ENCODE results near the gene CACNA1D.
A peak's percentile ranks its signal among the peaks of the same experiment; 100 is the strongest.

Gene CACNA1D

DNA sequence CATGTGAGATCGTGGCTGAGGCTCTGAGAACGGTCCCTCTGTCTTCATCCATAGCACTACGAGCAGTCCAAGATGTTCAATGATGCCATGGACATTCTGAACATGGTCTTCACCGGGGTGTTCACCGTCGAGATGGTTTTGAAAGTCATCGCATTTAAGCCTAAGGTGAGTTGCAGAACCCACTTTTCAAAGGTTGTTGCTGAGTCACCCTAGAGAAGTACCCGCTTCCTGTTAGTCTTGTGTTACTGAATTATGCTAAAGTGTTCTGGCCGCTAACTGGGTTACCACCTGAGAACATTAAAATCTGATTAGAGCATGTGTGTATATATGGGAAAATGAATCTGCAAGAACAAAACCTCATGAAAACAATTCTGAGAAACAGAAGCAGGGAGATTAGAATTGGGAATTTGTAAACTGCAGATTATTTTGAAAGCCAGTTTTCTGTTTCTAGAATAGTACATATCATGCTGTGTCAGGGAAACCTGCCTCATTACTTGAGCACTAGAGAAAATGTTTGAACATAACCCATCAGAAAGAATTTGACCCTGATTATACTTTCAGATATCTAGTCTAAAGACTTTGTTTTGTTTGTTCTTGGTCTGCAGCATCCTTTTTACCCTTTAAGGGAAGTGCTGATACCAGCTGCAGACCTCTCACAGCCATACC, 259.2 kb downstream of the CACNA1D start:
- H2AFZ ChIP-seq (ENCODE audit: low read depth, low read length): peak overlapping the region; percentile 72
- peak overlapping the region; percentile 93 for H3K27ac ChIP-seq (ENCODE audit: low read length)
- peak overlapping the region; percentile 38; the same call in 1 of the 2 replicates for H3K9ac ChIP-seq (ENCODE audit: low read length)
- TF ChIP-seq EZH2phosphoT487 (IDR thresholded peaks at IDR 0.05; ENCODE audit: low read depth): no peak
- TF ChIP-seq, protein P1, sequence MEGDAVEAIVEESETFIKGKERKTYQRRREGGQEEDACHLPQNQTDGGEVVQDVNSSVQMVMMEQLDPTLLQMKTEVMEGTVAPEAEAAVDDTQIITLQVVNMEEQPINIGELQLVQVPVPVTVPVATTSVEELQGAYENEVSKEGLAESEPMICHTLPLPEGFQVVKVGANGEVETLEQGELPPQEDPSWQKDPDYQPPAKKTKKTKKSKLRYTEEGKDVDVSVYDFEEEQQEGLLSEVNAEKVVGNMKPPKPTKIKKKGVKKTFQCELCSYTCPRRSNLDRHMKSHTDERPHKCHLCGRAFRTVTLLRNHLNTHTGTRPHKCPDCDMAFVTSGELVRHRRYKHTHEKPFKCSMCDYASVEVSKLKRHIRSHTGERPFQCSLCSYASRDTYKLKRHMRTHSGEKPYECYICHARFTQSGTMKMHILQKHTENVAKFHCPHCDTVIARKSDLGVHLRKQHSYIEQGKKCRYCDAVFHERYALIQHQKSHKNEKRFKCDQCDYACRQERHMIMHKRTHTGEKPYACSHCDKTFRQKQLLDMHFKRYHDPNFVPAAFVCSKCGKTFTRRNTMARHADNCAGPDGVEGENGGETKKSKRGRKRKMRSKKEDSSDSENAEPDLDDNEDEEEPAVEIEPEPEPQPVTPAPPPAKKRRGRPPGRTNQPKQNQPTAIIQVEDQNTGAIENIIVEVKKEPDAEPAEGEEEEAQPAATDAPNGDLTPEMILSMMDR (IDR thresholded peaks at IDR 0.05; ENCODE audit: low read depth, low read length): no peak
- H3K36me3 ChIP-seq (replicated peaks; ENCODE audit: low read depth, low read length): no peaks in the 10 kb centered on the region
- H3K79me2 ChIP-seq (ENCODE audit: low read length): no peaks in the 10 kb centered on the region
- no peaks in the 10 kb centered on the region for H4K20me1 ChIP-seq (ENCODE audit: insufficient read depth, low read length)
- peak overlapping the region; percentile 22; the same call in 1 of the 2 replicates for H3K4me3 ChIP-seq (ENCODE audit: low read length)
- no peaks in the 10 kb centered on the region for H3K27me3 ChIP-seq (ENCODE audit: low read depth, low read length)
- peaks cover 58% of the 10 kb centered on the region for H3K4me1 ChIP-seq (ENCODE audit: low read length)
- H3K9me3 ChIP-seq (ENCODE audit: insufficient read depth, low read length): no peaks in the 10 kb centered on the region
- H3K4me2 ChIP-seq (ENCODE audit: low read length): peak overlapping the region; percentile 53

DNA sequence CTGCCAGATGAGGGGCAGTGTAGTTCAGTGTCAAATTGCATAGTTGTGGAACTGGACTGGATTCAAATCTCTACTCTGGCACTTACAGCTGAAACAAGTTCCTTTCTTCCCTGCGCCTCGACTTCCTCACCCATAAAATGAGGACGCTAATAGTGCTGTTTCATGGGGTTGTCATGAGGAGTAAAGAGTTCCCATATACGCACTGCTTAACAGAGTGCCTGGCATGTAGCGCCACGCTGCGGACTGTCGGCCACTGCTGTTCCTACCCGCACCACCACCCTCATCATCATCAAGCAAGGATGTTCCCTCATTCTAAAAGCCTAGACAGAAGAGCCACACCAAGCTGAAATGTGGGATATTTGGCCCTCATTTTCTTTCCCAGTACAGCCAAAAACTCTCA, 259.9 kb downstream of the CACNA1D start:
- H3K4me3 ChIP-seq (ENCODE audit: low read length): no peak overlapping the region
- H2AFZ ChIP-seq (ENCODE audit: low read depth, low read length): peak overlapping the region; percentile 72
- H3K27me3 ChIP-seq (ENCODE audit: low read depth, low read length): no peaks in the 10 kb centered on the region
- H3K36me3 ChIP-seq (replicated peaks; ENCODE audit: low read depth, low read length): no peaks in the 10 kb centered on the region
- peak overlapping the region; percentile 93 for H3K27ac ChIP-seq (ENCODE audit: low read length)
- H3K79me2 ChIP-seq (ENCODE audit: low read length): no peaks in the 10 kb centered on the region
- no peaks in the 10 kb centered on the region for H4K20me1 ChIP-seq (ENCODE audit: insufficient read depth, low read length)
- H3K4me1 ChIP-seq (ENCODE audit: low read length): peaks cover 53% of the 10 kb centered on the region
- TF ChIP-seq, protein P1 (IDR thresholded peaks at IDR 0.05; ENCODE audit: low read depth, low read length): no peak
- no peak for TF ChIP-seq EZH2phosphoT487 (IDR thresholded peaks at IDR 0.05; ENCODE audit: low read depth)
- H3K9ac ChIP-seq (ENCODE audit: low read length): peak overlapping the region; percentile 16; the same call in 1 of the 2 replicates
- no peaks in the 10 kb centered on the region for H3K9me3 ChIP-seq (ENCODE audit: insufficient read depth, low read length)
- H3K4me2 ChIP-seq (ENCODE audit: low read length): peak overlapping the region; percentile 53; the same call in 1 of the 2 replicates

DNA sequence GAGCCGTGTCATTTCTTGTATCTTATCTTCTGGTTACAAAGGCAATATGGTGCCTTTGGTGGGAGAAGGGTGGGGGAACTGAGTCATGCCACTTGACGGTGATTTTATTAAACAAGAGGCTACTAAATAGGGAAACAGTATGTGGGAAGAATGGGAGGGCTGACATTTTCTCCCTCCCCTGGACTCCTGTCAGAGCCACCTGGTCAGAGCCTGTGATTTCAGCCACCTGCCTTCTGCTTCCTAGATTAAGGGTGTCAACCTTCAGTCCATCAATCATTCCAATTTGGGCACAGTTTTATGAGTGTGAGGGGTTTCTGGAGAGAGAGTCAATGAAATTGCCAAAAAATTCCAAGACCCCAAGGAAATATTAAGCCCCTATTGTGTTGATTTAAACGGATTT, 264.4 kb downstream of the CACNA1D start:
- Histone ChIP-seq H3K4me3 (ENCODE audit: low read length) (no peak overlapping the region), H3K27me3 (ENCODE audit: low read depth, low read length) (no peaks in the 10 kb centered on the region), H2AFZ (ENCODE audit: low read depth, low read length) (no peak overlapping the region), H3K9ac (ENCODE audit: low read length) (no peak overlapping the region), H3K4me1 (ENCODE audit: low read length) (peaks cover 8% of the 10 kb centered on the region), H3K4me2 (ENCODE audit: low read length) (no peak overlapping the region), H4K20me1 (ENCODE audit: insufficient read depth, low read length) (no peaks in the 10 kb centered on the region), H3K27ac (ENCODE audit: low read length) (no peak overlapping the region), H3K79me2 (ENCODE audit: low read length) (no peaks in the 10 kb centered on the region), H3K36me3 (replicated peaks; ENCODE audit: low read depth, low read length) (no peaks in the 10 kb centered on the region), H3K9me3 (ENCODE audit: insufficient read depth, low read length) (no peaks in the 10 kb centered on the region)
- TF ChIP-seq, protein P1 (IDR thresholded peaks at IDR 0.05; ENCODE audit: low read depth, low read length): no peak
- TF ChIP-seq EZH2phosphoT487 (IDR thresholded peaks at IDR 0.05; ENCODE audit: low read depth): no peak

DNA sequence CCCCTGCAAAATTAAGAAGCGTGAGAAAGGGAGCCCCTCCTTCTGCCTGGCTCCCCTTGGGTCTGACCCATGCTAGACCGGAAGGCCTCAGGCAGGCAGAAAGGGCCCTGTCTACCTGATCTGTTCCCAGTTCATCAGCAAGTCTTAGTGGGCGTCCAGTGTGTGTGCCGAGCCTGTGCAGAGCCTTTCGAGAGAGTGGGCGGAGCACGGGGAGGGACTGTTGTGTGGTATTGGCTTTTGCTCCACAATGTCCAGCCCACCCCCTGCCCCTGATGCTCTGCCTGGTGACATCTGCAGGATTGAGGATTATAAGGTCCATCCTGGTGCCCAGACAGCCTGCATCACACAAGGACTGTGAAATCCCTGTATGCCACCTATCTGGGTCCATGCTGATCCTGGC, 268.9 kb downstream of the CACNA1D start:
- no peaks in the 10 kb centered on the region for H3K27me3 ChIP-seq (ENCODE audit: low read depth, low read length)
- no peak overlapping the region for H2AFZ ChIP-seq (ENCODE audit: low read depth, low read length)
- H3K9me3 ChIP-seq (ENCODE audit: insufficient read depth, low read length): no peaks in the 10 kb centered on the region

More for the DNA sequence above, 268.9 kb downstream of the CACNA1D start:
- Histone ChIP-seq H3K36me3 (replicated peaks; ENCODE audit: low read depth, low read length) (no peaks in the 10 kb centered on the region), H3K27ac (ENCODE audit: low read length) (no peak overlapping the region), H4K20me1 (ENCODE audit: insufficient read depth, low read length) (no peaks in the 10 kb centered on the region), H3K4me1 (ENCODE audit: low read length) (peaks cover 3% of the 10 kb centered on the region), H3K4me2 (ENCODE audit: low read length) (no peak overlapping the region), H3K79me2 (ENCODE audit: low read length) (no peaks in the 10 kb centered on the region), H3K9ac (ENCODE audit: low read length) (no peak overlapping the region), H3K4me3 (ENCODE audit: low read length) (no peak overlapping the region)
- no peak for TF ChIP-seq EZH2phosphoT487 (IDR thresholded peaks at IDR 0.05; ENCODE audit: low read depth)
- TF ChIP-seq, protein P1 (IDR thresholded peaks at IDR 0.05; ENCODE audit: low read depth, low read length): no peak

All from OCI-LY3 (cell line).